GM18520 (cell line): ENCODE results near the gene WDCP.

Experiments
- ATAC-seq: cut with Tn5 transposase; IDR thresholded peaks from one replicate; pipeline ENCODE4 v1.9.1; 2021; ENCODE audit not compliant: unreplicated experiment

WDCP gene

DNA sequence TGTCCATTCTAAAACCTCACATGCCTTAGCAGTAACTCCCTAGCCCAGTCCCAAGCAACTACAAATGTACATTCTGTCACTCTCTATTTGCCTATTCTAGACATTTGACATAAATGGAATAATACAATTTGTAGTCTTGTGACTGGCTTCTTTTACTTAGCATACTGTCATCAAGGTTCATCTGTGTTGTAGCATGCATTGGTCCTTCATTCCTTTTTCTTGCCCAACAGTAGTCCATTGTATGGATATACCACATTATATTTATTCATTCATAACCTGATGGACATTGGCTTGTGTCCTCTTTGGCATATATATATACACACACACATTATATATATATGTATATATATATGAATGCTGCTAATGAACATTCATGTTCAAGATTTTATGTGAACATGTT lies 39.5 kb downstream of the WDCP start:
- ATAC-seq, result no peak

DNA sequence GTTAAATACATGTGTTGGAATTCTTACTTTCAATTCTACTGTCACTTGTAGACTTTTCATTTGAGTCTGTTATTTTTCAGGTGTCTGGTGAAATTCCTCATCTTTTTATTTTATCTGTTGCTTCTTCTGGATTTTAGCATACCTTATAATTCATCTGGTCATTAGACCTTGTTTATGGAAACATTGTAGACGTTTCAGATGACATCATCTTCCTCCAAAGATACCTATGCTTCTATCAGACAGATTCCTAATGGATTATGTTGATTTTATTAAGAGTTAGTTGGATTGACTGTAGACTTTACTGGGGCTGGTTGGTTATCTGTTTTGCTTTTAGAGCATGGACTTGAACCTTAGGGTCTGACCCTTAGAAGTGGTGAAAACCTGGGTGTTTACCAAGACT lies 52.6 kb downstream of the WDCP start:
- no peak for ATAC-seq

DNA sequence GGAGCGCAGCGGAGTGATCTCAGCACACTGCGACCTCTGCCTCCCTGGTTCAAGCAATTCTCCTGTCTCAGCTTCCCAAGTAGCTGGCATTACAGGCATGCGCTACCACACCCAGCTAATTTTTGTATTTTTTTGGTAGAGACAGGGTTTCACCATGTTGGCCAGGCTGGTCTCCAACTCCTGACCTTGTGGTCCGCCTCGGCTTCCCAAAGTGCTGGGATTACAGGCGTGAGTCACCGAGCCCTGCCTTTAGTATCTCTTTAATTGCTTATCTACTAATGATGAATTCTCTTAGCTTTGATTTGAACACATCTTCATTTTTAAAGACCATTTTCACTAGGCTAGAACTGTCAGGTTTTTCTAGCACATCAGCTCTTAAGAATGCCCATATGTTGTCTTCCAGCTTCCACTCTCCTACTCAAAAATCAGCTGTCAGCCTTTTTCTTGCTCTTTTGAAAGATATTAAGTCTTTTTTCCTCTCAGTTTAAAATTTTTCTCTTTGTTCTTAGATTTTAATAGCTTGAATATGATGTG lies 53.4 kb downstream of the WDCP start:
- ATAC-seq, result no peak

- ATAC-seq, result no peak
These were observed 54.3 kb downstream of the WDCP start for GRCh38 chr2:23992931-23993330.

GRCh38 chr2:23988371-23988770 lies 58.8 kb downstream of the WDCP start:
- ATAC-seq, result no peak
